Measurements from ENCODE around the gene THEMIS. TPM values are rescaled to one million over a fixed set of nuclear protein-coding genes. Genes with fewer than 3 reads are reported as not detected.

Gene THEMIS
- polyA plus RNA-seq, 1 donor (not counting 4 experiments of a cell fraction or from before 2014, with no cell fraction given) = not detected

DNA sequence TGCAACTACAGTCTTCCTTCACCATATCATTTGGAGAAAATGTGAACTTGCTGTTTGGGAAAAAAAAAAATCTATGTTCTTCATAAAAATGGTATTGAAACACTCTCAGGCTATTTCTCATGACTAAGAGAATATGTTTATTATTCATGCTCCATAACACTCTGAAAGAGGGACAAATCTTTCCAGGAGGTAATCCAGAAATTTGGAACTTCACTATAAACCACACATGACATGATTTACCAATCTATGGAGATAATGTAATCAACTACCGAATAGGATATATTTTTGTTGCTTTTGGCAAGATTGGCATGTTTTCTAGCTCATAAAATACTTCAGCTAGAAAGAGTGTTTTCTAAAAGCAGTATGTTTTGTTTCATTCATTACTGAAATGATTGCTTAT is 56.3 kb downstream of the THEMIS start:
- Histone ChIP-seq H3K4me1 (ENCODE audit: control insufficient read depth, extremely low read depth, insufficient read depth, low read length) (no peaks in the 10 kb centered on the region), H3K4me3 (ENCODE audit: control insufficient read depth in 2 of 3, extremely low read depth in 1 of 3, insufficient read depth in 2 of 3, low read depth in 1 of 3, low read length in 3 of 3) (no peak overlapping the region), H3K79me2 (ENCODE audit: control insufficient read depth, insufficient read depth, low read length) (no peaks in the 10 kb centered on the region), H3K9me3 (ENCODE audit: control insufficient read depth, low read depth, low read length) (no peaks in the 10 kb centered on the region), H2AFZ (ENCODE audit: control insufficient read depth, low read length) (no peak overlapping the region), H3K9me1 (ENCODE audit: control insufficient read depth, extremely low read depth, insufficient read depth, low read length) (no peaks in the 10 kb centered on the region), H3K36me3 (ENCODE audit: control insufficient read depth in 2 of 2, extremely low read depth in 1 of 2, insufficient read depth in 2 of 2, low read length in 2 of 2) (no peaks in the 10 kb centered on the region), H3K9ac (ENCODE audit: control insufficient read depth, extremely low read depth, insufficient read depth, low read length) (no peak overlapping the region), H3K27ac (ENCODE audit: control insufficient read depth, insufficient read depth, low read length) (no peak overlapping the region), H3K4me2 (ENCODE audit: control insufficient read depth, extremely low read depth, insufficient read depth, low read depth, low read length) (no peak overlapping the region), H4K20me1 (ENCODE audit: control insufficient read depth, extremely low read depth, insufficient read depth, low read length) (no peaks in the 10 kb centered on the region), H3K27me3 (ENCODE audit: control insufficient read depth, extremely low read depth, insufficient read depth, low read length) (peaks cover 12% of the 10 kb centered on the region)
- no peak for FAIRE-seq
- no peak for TF ChIP-seq EZH2 (IDR thresholded peaks at IDR 0.05; ENCODE audit: low read length)
- TF ChIP-seq, protein P1, sequence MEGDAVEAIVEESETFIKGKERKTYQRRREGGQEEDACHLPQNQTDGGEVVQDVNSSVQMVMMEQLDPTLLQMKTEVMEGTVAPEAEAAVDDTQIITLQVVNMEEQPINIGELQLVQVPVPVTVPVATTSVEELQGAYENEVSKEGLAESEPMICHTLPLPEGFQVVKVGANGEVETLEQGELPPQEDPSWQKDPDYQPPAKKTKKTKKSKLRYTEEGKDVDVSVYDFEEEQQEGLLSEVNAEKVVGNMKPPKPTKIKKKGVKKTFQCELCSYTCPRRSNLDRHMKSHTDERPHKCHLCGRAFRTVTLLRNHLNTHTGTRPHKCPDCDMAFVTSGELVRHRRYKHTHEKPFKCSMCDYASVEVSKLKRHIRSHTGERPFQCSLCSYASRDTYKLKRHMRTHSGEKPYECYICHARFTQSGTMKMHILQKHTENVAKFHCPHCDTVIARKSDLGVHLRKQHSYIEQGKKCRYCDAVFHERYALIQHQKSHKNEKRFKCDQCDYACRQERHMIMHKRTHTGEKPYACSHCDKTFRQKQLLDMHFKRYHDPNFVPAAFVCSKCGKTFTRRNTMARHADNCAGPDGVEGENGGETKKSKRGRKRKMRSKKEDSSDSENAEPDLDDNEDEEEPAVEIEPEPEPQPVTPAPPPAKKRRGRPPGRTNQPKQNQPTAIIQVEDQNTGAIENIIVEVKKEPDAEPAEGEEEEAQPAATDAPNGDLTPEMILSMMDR (optimal IDR thresholded peaks at IDR 0.05 in 1 of 3, IDR thresholded peaks at IDR 0.05 in 1 of 3, conservative IDR thresholded peaks at IDR 0.05 in 1 of 3; ENCODE audit: extremely low read depth in 1 of 3, insufficient read depth in 2 of 3, low read length in 3 of 3) = no peak
- DNase-seq (ENCODE audit: low read depth, low spot score) = no peak
- dilution Hi-C loops (cut with MboI; ENCODE audit: extremely low pct_ligation_motif_present, low sequenced_read_pairs) = no loop called here

- Histone ChIP-seq H3K27ac (ENCODE audit: control insufficient read depth, insufficient read depth, low read length) (no peak overlapping the region), H3K27me3 (ENCODE audit: control insufficient read depth, extremely low read depth, insufficient read depth, low read length) (peaks cover 12% of the 10 kb centered on the region), H4K20me1 (ENCODE audit: control insufficient read depth, extremely low read depth, insufficient read depth, low read length) (no peaks in the 10 kb centered on the region), H3K4me3 (ENCODE audit: control insufficient read depth in 2 of 3, extremely low read depth in 1 of 3, insufficient read depth in 2 of 3, low read depth in 1 of 3, low read length in 3 of 3) (no peak overlapping the region), H3K9ac (ENCODE audit: control insufficient read depth, extremely low read depth, insufficient read depth, low read length) (no peak overlapping the region), H2AFZ (ENCODE audit: control insufficient read depth, low read length) (no peak overlapping the region), H3K9me1 (ENCODE audit: control insufficient read depth, extremely low read depth, insufficient read depth, low read length) (no peaks in the 10 kb centered on the region), H3K36me3 (ENCODE audit: control insufficient read depth in 2 of 2, extremely low read depth in 1 of 2, insufficient read depth in 2 of 2, low read length in 2 of 2) (no peaks in the 10 kb centered on the region), H3K9me3 (ENCODE audit: control insufficient read depth, low read depth, low read length) (no peaks in the 10 kb centered on the region), H3K4me1 (ENCODE audit: control insufficient read depth, extremely low read depth, insufficient read depth, low read length) (no peaks in the 10 kb centered on the region), H3K79me2 (ENCODE audit: control insufficient read depth, insufficient read depth, low read length) (no peaks in the 10 kb centered on the region), H3K4me2 (ENCODE audit: control insufficient read depth, extremely low read depth, insufficient read depth, low read depth, low read length) (no peak overlapping the region)
- TF ChIP-seq EZH2 (IDR thresholded peaks at IDR 0.05; ENCODE audit: low read length) = no peak
- TF ChIP-seq, protein P1 (optimal IDR thresholded peaks at IDR 0.05 in 1 of 3, IDR thresholded peaks at IDR 0.05 in 1 of 3, conservative IDR thresholded peaks at IDR 0.05 in 1 of 3; ENCODE audit: extremely low read depth in 1 of 3, insufficient read depth in 2 of 3, low read length in 3 of 3) = no peak
- no peak for DNase-seq (ENCODE audit: low read depth, low spot score)
- no peak for FAIRE-seq
- dilution Hi-C loops (cut with MboI; ENCODE audit: extremely low pct_ligation_motif_present, low sequenced_read_pairs) = no loop called here
Measured at GRCh38 chr6:127843582-127843981, 57.3 kb downstream of the THEMIS start.
